CD4-positive, alpha-beta T cell (primary cell): ENCODE results near the gene PTPRZ1. TPM values are rescaled to one million over a fixed set of nuclear protein-coding genes. Genes with fewer than 3 reads are reported as not detected.

Experiments
- ATAC-seq: fragments of 200-7000 bp; cut with Tn5 transposase; one replicate; pipeline ENCODE4 v1.10.0; 2022; ENCODE audit warnings: mild to moderate bottlenecking; ENCODE audit not compliant: poor library complexity
- CTCF ChIA-PET: fragments of 350-600 bp; sonication (Branson Sonifier 250); formaldehyde crosslinking; loops from one replicate; lab custom pipeline; 2021; ENCODE audit warnings: antibody characterized with exemption, inconsistent platforms; lab: Charles Lee
- POLR2A ChIA-PET: fragments of 350-600 bp; sonication (Branson Sonifier 250); formaldehyde crosslinking; loops from one replicate; lab custom pipeline; 2021; ENCODE audit warnings: antibody characterized with exemption, inconsistent platforms; lab: Charles Lee
- DNase-seq, 14 experiments: peaks; one replicate each; pipeline ENCODE4 v3.0.0-alpha.2; 2013 to 2020; ENCODE audit warnings: mixed read lengths in 2 of 14
- H3K27ac ChIP-seq, 2 donors: one replicate each; pipeline versions ENCODE4 v1.5.1 to v1.7.0; 2013; ENCODE audit warnings: low read length in 2 of 2, low read depth in 1 of 2, mild to moderate bottlenecking in 1 of 2
- H3K27me3 ChIP-seq, 2 experiments: 1 replicate in 1 of 2; 2 replicates in 1 of 2; pipeline versions ENCODE4 v1.6.1 to v1.7.0; 2013; ENCODE audit warnings: low read length in 2 of 2, control low read depth in 1 of 2, mild to moderate bottlenecking in 1 of 2, moderate library complexity in 1 of 2; ENCODE audit not compliant: insufficient read depth in 2 of 2, control insufficient read depth in 1 of 2
- H3K36me3 ChIP-seq: one replicate; pipeline ENCODE4 v1.6.1; 2013; ENCODE audit warnings: low read length, control low read depth; ENCODE audit not compliant: insufficient read depth
- H3K4me1 ChIP-seq: one replicate; pipeline ENCODE4 v1.6.1; 2013; ENCODE audit warnings: low read length, control low read depth; ENCODE audit not compliant: insufficient read depth
- H3K4me3 ChIP-seq: one replicate; pipeline ENCODE4 v1.5.1; 2013; ENCODE audit warnings: mild to moderate bottlenecking, low read length, moderate library complexity
- H3K9me3 ChIP-seq, 2 experiments: 1 replicate in 1 of 2; 2 replicates in 1 of 2; pipeline versions ENCODE4 v1.6.1 to v1.7.0; 2013; ENCODE audit warnings: low read length in 2 of 2, mild to moderate bottlenecking in 2 of 2, control low read depth in 1 of 2, moderate library complexity in 1 of 2; ENCODE audit not compliant: control insufficient read depth in 1 of 2, insufficient read depth in 1 of 2
- H3K27ac Mint-ChIP-seq: one replicate; pipeline ENCODE4 v1.8.0; 2020; ENCODE audit warnings: mixed read lengths
- H3K27me3 Mint-ChIP-seq: one replicate; pipeline ENCODE4 v1.8.0; 2021; ENCODE audit warnings: mixed read lengths
- H3K36me3 Mint-ChIP-seq: one replicate; pipeline ENCODE4 v1.8.0; 2021; ENCODE audit warnings: low read depth, mixed read lengths
- H3K4me1 Mint-ChIP-seq: one replicate; pipeline ENCODE4 v1.8.0; 2021; ENCODE audit warnings: low read depth, mixed read lengths
- H3K4me3 Mint-ChIP-seq: one replicate; pipeline ENCODE4 v1.8.0; 2020; ENCODE audit warnings: mild to moderate bottlenecking, mixed read lengths
- H3K9me3 Mint-ChIP-seq: one replicate; pipeline ENCODE4 v1.8.0; 2020; ENCODE audit warnings: mixed read lengths
- CTCF ChIP-seq: fragments of 200-600 bp; IDR thresholded peaks from one replicate; pipeline ENCODE4 v1.8.0; 2022; ENCODE audit warnings: antibody characterized with exemption, mild to moderate bottlenecking
- intact Hi-C, 2 experiments: fragments of 100-400 bp; cut with DNase I in 1 of 2; cut with micrococcal nuclease in 1 of 2; formaldehyde crosslinking; loops; one replicate each; pipeline versions ENCODE4 v1.15.1 to v1.9.0; 2023 to 2025; cut with DNase I, micrococcal nuclease
- total RNA-seq, 174 experiments: library from RNA in 2 of 174; stranded (reverse) in 2 of 174; gene quantifications; one replicate each; pipeline ENCODE4 v1.2.3 and lab custom pipeline; 2021 to 2026

PTPRZ1 gene
- total RNA-seq, 2 experiments from 2014 or later: not detected

- Histone ChIP-seq H3K9me3 (peaks cover 0 to 6% of the 10 kb centered on the region in 2 experiments), H3K36me3 (no peaks in the 10 kb centered on the region), H3K27me3 (no peaks in the 10 kb centered on the region), H3K4me1 (no peaks in the 10 kb centered on the region), H3K27ac (no peak overlapping the region), H3K4me3 (no peak overlapping the region)
- Mint-ChIP-seq H3K27ac (no peak overlapping the region), H3K27me3 (no peaks in the 10 kb centered on the region), H3K36me3 (no peaks in the 10 kb centered on the region), H3K4me1 (no peaks in the 10 kb centered on the region), H3K9me3 (no peaks in the 10 kb centered on the region), H3K4me3 (no peak overlapping the region)
- ATAC-seq (no peak), DNase-seq (no peak)
- ChIA-PET POLR2A (no interaction called here), CTCF (no interaction called here)
- intact Hi-C loops: no loop called here
- no peak for TF ChIP-seq CTCF
Measured at GRCh38 chr7:121932768-121933167, 59.8 kb downstream of the PTPRZ1 start.

GRCh38 chr7:121936951-121937623 lies 64.1 kb downstream of the PTPRZ1 start:
- ATAC-seq: no peak

GRCh38 chr7:121938429-121938996 lies 65.6 kb downstream of the PTPRZ1 start:
- POLR2A ChIA-PET: no interaction called here
- Mint-ChIP-seq H3K4me3 (no peak overlapping the region), H3K36me3 (no peaks in the 10 kb centered on the region), H3K27ac (no peak overlapping the region), H3K27me3 (no peaks in the 10 kb centered on the region), H3K4me1 (no peaks in the 10 kb centered on the region), H3K9me3 (no peaks in the 10 kb centered on the region)
- intact Hi-C loops: no loop called here
- Histone ChIP-seq H3K27me3 (no peaks in the 10 kb centered on the region), H3K36me3 (no peaks in the 10 kb centered on the region), H3K9me3 (peaks cover 0 to 6% of the 10 kb centered on the region in 2 experiments), H3K4me3 (no peak overlapping the region), H3K4me1 (no peaks in the 10 kb centered on the region), H3K27ac (no peak overlapping the region)
- no peak for TF ChIP-seq CTCF
- CTCF ChIA-PET: interaction anchor here (0.6 kb wide), 1 partner anchor 14 kb away, joined by 4 read pairs; no protein-coding TSS in a partner anchor
- no peak for ATAC-seq
- no peak for DNase-seq

More at GRCh38 chr7:121936951-121937623, 64.1 kb downstream of the PTPRZ1 start:
- Histone ChIP-seq H3K36me3 (no peaks in the 10 kb centered on the region), H3K4me1 (no peaks in the 10 kb centered on the region), H3K27ac (no peak overlapping the region), H3K4me3 (no peak overlapping the region), H3K9me3 (peaks cover 0 to 6% of the 10 kb centered on the region in 2 experiments), H3K27me3 (no peaks in the 10 kb centered on the region)
- no peak for TF ChIP-seq CTCF
- Mint-ChIP-seq H3K36me3 (no peaks in the 10 kb centered on the region), H3K4me1 (no peaks in the 10 kb centered on the region), H3K27me3 (no peaks in the 10 kb centered on the region), H3K4me3 (no peak overlapping the region), H3K9me3 (no peaks in the 10 kb centered on the region), H3K27ac (no peak overlapping the region)
- POLR2A ChIA-PET: no interaction called here
- intact Hi-C loops: no loop called here
- no peak for DNase-seq
- CTCF ChIA-PET: no interaction called here
